WTC11 (cell line): ENCODE results near the gene CA7.

Source experiments
- ATF3 ChIP-seq: sonication (generic); formaldehyde crosslinking; conservative IDR thresholded peaks from 2 replicates; pipeline ENCODE4 v1.8.1; 2022; ENCODE audit warnings: mild to moderate bottlenecking, missing genetic modification reagents
- CREB1 ChIP-seq: sonication (generic); formaldehyde crosslinking; IDR thresholded peaks from 2 replicates; pipeline ENCODE4 v1.8.0; 2023; ENCODE audit warnings: mild to moderate bottlenecking, missing genetic modification reagents
- CTCF ChIP-seq: fragments of 200-600 bp; IDR thresholded peaks from 2 replicates; pipeline ENCODE4 v1.8.0; 2022; ENCODE audit warnings: antibody characterized with exemption
- E2F5 ChIP-seq: sonication (generic); formaldehyde crosslinking; IDR thresholded peaks from 2 replicates; pipeline ENCODE4 v1.8.1; 2022; ENCODE audit warnings: mild to moderate bottlenecking, moderate library complexity, missing genetic modification reagents
- MAX ChIP-seq: sonication (generic); formaldehyde crosslinking; IDR thresholded peaks from 2 replicates; pipeline ENCODE4 v1.8.0; 2022; ENCODE audit warnings: mild to moderate bottlenecking, missing genetic modification reagents
- NFE2L1 ChIP-seq: sonication (generic); formaldehyde crosslinking; IDR thresholded peaks from 2 replicates; pipeline ENCODE4 v1.8.1; 2023; ENCODE audit warnings: missing genetic modification reagents
- PREB ChIP-seq: sonication (generic); formaldehyde crosslinking; IDR thresholded peaks from 2 replicates; pipeline ENCODE4 v1.8.1; 2022; ENCODE audit warnings: mild to moderate bottlenecking, missing genetic modification reagents, moderate library complexity, borderline replicate concordance

- TF ChIP-seq NFE2L1 (CRISPR knock-in tag): no peak
- no peak for TF ChIP-seq CTCF
- TF ChIP-seq MAX (CRISPR knock-in tag): no peak
- no peak for TF ChIP-seq PREB (CRISPR knock-in tag)
- TF ChIP-seq CREB1 (CRISPR knock-in tag): no peak
- no peak for TF ChIP-seq E2F5 (CRISPR knock-in tag)
- no peak for TF ChIP-seq ATF3
Measured at GRCh38 chr16:66894055-66894454, 49.8 kb downstream of the CA7 start.
